Measurements from ENCODE around the gene MYOM1.

DNA sequence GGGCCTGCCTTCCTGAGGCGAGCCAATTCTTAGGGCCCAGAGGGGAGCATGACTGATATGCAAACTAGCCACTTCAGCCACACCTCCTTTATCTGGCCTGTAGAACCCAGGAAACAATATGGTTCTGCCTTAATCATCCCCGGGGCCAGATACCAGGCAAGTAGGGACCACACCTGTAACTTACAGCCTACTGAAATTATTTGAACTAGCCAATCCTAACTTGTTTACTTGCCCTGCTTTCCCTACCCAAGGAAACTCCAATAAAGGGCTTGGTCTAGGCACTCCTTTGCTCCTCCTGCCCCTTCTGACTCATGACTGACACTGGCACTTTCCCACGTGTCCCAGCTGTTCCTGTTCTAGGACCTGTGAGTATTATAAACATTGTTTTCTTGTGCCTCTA, 57.6 kb downstream of the MYOM1 start:
- no peak for TF ChIP-seq POLR2A (IDR thresholded peaks at IDR 0.05; ENCODE audit: low read length)
- no peak for TF ChIP-seq GATA1 (IDR thresholded peaks at IDR 0.05; ENCODE audit: low read depth, low read length)
